IMR-90 (cell line): ENCODE data around the gene ZNF280C. TPM values are rescaled to one million over a fixed set of nuclear protein-coding genes. Genes with fewer than 3 reads are reported as not detected.

Experiments used
- ATAC-seq: fragments of 200-7000 bp; cut with Tn5 transposase; 2 replicates; pipeline ENCODE4 v1.9.1; 2020; ENCODE audit warnings: low read depth, mild to moderate bottlenecking, moderate library complexity
- BruUV-seq: library from RNA; stranded (reverse); fragments of 400-500 nt; replicated peaks from 2 replicates; lab custom pipeline; 2021; lab: Mats Ljungman, UMichigan
- CTCF ChIA-PET: fragments of 300-600 bp; formaldehyde crosslinking; extraction: SDS; loops from one replicate; lab custom pipeline; 2021; ENCODE audit warnings: antibody characterized with exemption; lab: Yijun Ruan, JAX
- POLR2A ChIA-PET: fragments of 300-600 bp; sonication (Branson Sonifier 250); formaldehyde crosslinking; loops from one replicate; lab custom pipeline; 2022; ENCODE audit warnings: antibody characterized with exemption; ENCODE audit not compliant: unreplicated experiment; lab: Charles Lee
- DNase-seq: peaks from one replicate; pipeline ENCODE4 v3.0.0; 2013
- H2AFZ ChIP-seq: replicated peaks from 2 replicates; pipeline ENCODE3; 2013; ENCODE audit warnings: low read length, mild to moderate bottlenecking; ENCODE audit not compliant: poor library complexity
- H2AK5ac ChIP-seq: 2 replicates; pipeline ENCODE4 v1.6.1; 2013; ENCODE audit warnings: low read depth, low read length, inconsistent platforms
- H2AK9ac ChIP-seq: replicated peaks from 2 replicates; pipeline ENCODE3; 2013; ENCODE audit warnings: mild to moderate bottlenecking, low read depth, low read length, moderate library complexity; ENCODE audit not compliant: poor library complexity
- H2BK120ac ChIP-seq: 2 replicates; pipeline ENCODE4 v1.6.1; 2013; ENCODE audit warnings: low read depth, low read length, inconsistent platforms
- H2BK15ac ChIP-seq: 3 replicates; pipeline ENCODE4 v1.6.1; 2013; ENCODE audit warnings: low read depth, low read length, inconsistent platforms
- H2BK20ac ChIP-seq: 2 replicates; pipeline ENCODE4 v1.6.1; 2013; ENCODE audit warnings: low read depth, mild to moderate bottlenecking, inconsistent platforms, low read length, moderate library complexity
- H2BK5ac ChIP-seq: 2 replicates; pipeline ENCODE4 v1.6.1; 2013; ENCODE audit warnings: mild to moderate bottlenecking, low read depth, low read length, inconsistent platforms; ENCODE audit not compliant: poor library complexity, severe bottlenecking
- H3K14ac ChIP-seq: replicated peaks from 2 replicates; pipeline ENCODE4 v1.6.1; 2013; ENCODE audit warnings: low read depth, low read length, inconsistent platforms
- H3K18ac ChIP-seq: 2 replicates; pipeline ENCODE4 v1.6.1; 2013; ENCODE audit warnings: low read depth, low read length, control low read depth
- H3K23ac ChIP-seq: 2 replicates; pipeline ENCODE4 v1.6.1; 2013; ENCODE audit warnings: low read depth, low read length, inconsistent platforms
- H3K27ac ChIP-seq: 2 replicates; pipeline ENCODE4 v1.5.1; 2013; ENCODE audit warnings: mild to moderate bottlenecking, control low read depth, low read length; ENCODE audit not compliant: insufficient read depth
- H3K27me3 ChIP-seq: 2 replicates; pipeline ENCODE4 v1.6.1; 2013; ENCODE audit warnings: low read length; ENCODE audit not compliant: control insufficient read depth, insufficient read depth
- H3K36me3 ChIP-seq: 2 replicates; pipeline ENCODE4 v1.6.1; 2013; ENCODE audit warnings: low read length, mixed read lengths; ENCODE audit not compliant: control insufficient read depth, insufficient read depth
- H3K4ac ChIP-seq: 2 replicates; pipeline ENCODE4 v1.6.1; 2013; ENCODE audit warnings: low read depth, low read length, inconsistent platforms
- H3K4me1 ChIP-seq: 2 replicates; pipeline ENCODE4 v1.6.1; 2013; ENCODE audit warnings: low read length, mixed read lengths; ENCODE audit not compliant: control insufficient read depth, insufficient read depth
- H3K4me2 ChIP-seq: 2 replicates; pipeline ENCODE4 v1.6.1; 2013; ENCODE audit warnings: low read depth, mild to moderate bottlenecking, control low read depth, low read length, moderate library complexity
- H3K4me3 ChIP-seq: 2 replicates; pipeline ENCODE4 v1.5.1; 2013; ENCODE audit warnings: low read depth, mild to moderate bottlenecking, control low read depth, low read length, moderate library complexity; ENCODE audit not compliant: insufficient read depth
- H3K56ac ChIP-seq: 2 replicates; pipeline ENCODE4 v1.6.1; 2013; ENCODE audit warnings: low read length, inconsistent platforms; ENCODE audit not compliant: insufficient read depth; ENCODE audit errors: extremely low read depth
- H3K79me1 ChIP-seq, 2 experiments: 2 replicates each; pipeline ENCODE4 v1.6.1; 2013; ENCODE audit warnings: low read length in 2 of 2, inconsistent platforms in 1 of 2, low read depth in 1 of 2
- H3K9ac ChIP-seq: 2 replicates; pipeline ENCODE4 v1.6.1; 2013; ENCODE audit warnings: low read depth, low read length, control low read depth
- H3K9me1 ChIP-seq: 2 replicates; pipeline ENCODE4 v1.6.1; 2013; ENCODE audit warnings: low read length, inconsistent platforms; ENCODE audit not compliant: insufficient read depth
- H3K9me3 ChIP-seq: 2 replicates; pipeline ENCODE4 v1.6.1; 2013; ENCODE audit warnings: low read length; ENCODE audit not compliant: control insufficient read depth, insufficient read depth
- H4K20me1 ChIP-seq: 2 replicates; pipeline ENCODE4 v1.6.1; 2013; ENCODE audit warnings: low read length, inconsistent platforms; ENCODE audit not compliant: insufficient read depth
- H4K5ac ChIP-seq: 2 replicates; pipeline ENCODE4 v1.6.1; 2013; ENCODE audit warnings: mild to moderate bottlenecking, low read depth, low read length, control low read depth
- H4K8ac ChIP-seq, 2 experiments: 2 replicates each; pipeline ENCODE4 v1.6.1; 2013; ENCODE audit warnings: low read depth in 2 of 2, low read length in 2 of 2, control low read depth in 1 of 2, inconsistent platforms in 1 of 2
- H4K91ac ChIP-seq: 2 replicates; pipeline ENCODE4 v1.6.1; 2013; ENCODE audit warnings: low read depth, low read length, inconsistent platforms; ENCODE audit not compliant: insufficient read depth
- BHLHE40 ChIP-seq: fragments of 150-350 bp; IDR thresholded peaks from 2 replicates; pipeline ENCODE4 v1.6.1; 2016; ENCODE audit warnings: mild to moderate bottlenecking, low read depth, low read length
- MAFK ChIP-seq: IDR thresholded peaks from 2 replicates; pipeline ENCODE4 v1.6.1; 2012; ENCODE audit warnings: low read depth, low read length, improper control_type of control experiment
- MXI1 ChIP-seq: IDR thresholded peaks from 2 replicates; pipeline ENCODE4 v1.6.1; 2012; ENCODE audit warnings: low read depth, mild to moderate bottlenecking, low read length, moderate library complexity, borderline replicate concordance
- POLR2A ChIP-seq: IDR thresholded peaks from 2 replicates; pipeline ENCODE4 v1.6.1; 2012; ENCODE audit warnings: mild to moderate bottlenecking, low read depth, low read length
- RAD21 ChIP-seq: IDR thresholded peaks from 2 replicates; pipeline ENCODE4 v1.6.1; 2012; ENCODE audit warnings: low read length, improper control_type of control experiment
- RCOR1 ChIP-seq: IDR thresholded peaks from 2 replicates; pipeline ENCODE4 v1.6.1; 2012; ENCODE audit warnings: mild to moderate bottlenecking, low read length, improper control_type of control experiment; ENCODE audit not compliant: insufficient replicate concordance
- RFX5 ChIP-seq: IDR thresholded peaks from 2 replicates; pipeline ENCODE4 v1.8.0; 2012; ENCODE audit warnings: low read depth, mild to moderate bottlenecking, low read length, moderate library complexity
- WGBS, 2 experiments: methylation state at CpG; one replicate each; pipeline versions ENCODE4 v1.1.5 to v1.1.7; 2013; ENCODE audit warnings: missing lambda C conversion rate in 2 of 2; ENCODE audit not compliant: insufficient read length in 1 of 2; ENCODE audit errors: extremely low coverage in 2 of 2; 5-methylcytosine and 5-hydroxymethylcytosine counted together
- dilution Hi-C: fragments of 300-500 bp; cut with HindIII; formaldehyde crosslinking; loops from one replicate; pipeline ENCODE4 v1.14.3; 2018; ENCODE audit warnings: low sequenced_read_pairs; ENCODE audit not compliant: unreplicated experiment
- in situ Hi-C: fragments of 300-500 bp; cut with MboI; formaldehyde crosslinking; loops from 3 replicates; pipeline ENCODE4 v1.14.3; 2019; ENCODE audit warnings: low sequenced_read_pairs, inconsistent platforms, mixed read lengths
- intact Hi-C: fragments of 100-400 bp; cut with micrococcal nuclease; formaldehyde crosslinking; loops from 2 replicates; pipeline ENCODE4 v1.10.0; 2022
- polyA plus RNA-seq, 3 experiments: library from polyadenylated mRNA; depleted of rRNA; stranded (reverse); fragments of >200 nt; gene quantifications; 2 replicates each; pipeline ENCODE4 v1.2.3, GENCODE V29; 2012; ENCODE audit warnings: low replicate concordance in 1 of 3
- total RNA-seq: library from RNA; depleted of rRNA; stranded (reverse); fragments of >200 nt; gene quantifications from 2 replicates; pipeline ENCODE4 v1.2.3, GENCODE V29; 2012
- TF ChIP-seq, protein P1 (sequence below): fragments of 150-350 bp; IDR thresholded peaks from 2 replicates; pipeline ENCODE4 v1.6.1; 2017; ENCODE audit warnings: mild to moderate bottlenecking, antibody characterized with exemption, low read length, low read depth
- TF ChIP-seq, protein P2 (sequence below): conservative IDR thresholded peaks from 2 replicates; pipeline ENCODE4 v1.5.1; 2012; ENCODE audit warnings: mild to moderate bottlenecking, low read depth, low read length, improper control_type of control experiment
- TF ChIP-seq, protein P3 (sequence below): fragments of 150-350 bp; IDR thresholded peaks from 2 replicates; pipeline ENCODE4 v1.6.1; 2016; ENCODE audit warnings: low read depth, mild to moderate bottlenecking, low read length, moderate library complexity, borderline replicate concordance

The ZNF280C gene
- total and polyA plus RNA-seq, 2 of the 4 experiments (the other 2 are of a cell fraction), result 3.1 to 4.5 TPM

DNA sequence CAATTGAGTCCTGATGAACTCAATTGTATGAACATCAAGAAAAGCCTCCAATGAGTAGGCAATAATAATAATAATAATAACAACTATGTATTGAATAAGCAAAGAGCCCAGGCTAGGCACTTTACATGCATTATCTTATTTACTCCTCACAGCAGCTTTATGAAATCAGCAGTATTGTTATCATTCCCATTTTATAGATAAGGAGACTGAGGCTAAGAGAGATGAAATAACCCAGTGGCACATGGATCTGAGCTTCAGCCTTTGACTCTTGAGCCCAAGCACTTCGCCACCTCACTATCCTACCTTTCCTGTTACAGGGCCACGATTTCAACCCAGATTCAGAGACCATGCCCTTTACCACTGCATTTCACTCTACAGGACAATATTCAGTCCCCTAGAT lies 93.8 kb downstream of the ZNF280C start:
- Histone ChIP-seq H3K4me2 (no peak overlapping the region), H2AFZ (no peak overlapping the region), H4K91ac (no peak overlapping the region), H3K4ac (no peak overlapping the region), H3K9me3 (no peaks in the 10 kb centered on the region), H3K36me3 (no peaks in the 10 kb centered on the region), H2BK120ac (no peak overlapping the region), H2AK5ac (no peak overlapping the region), H3K18ac (no peak overlapping the region), H2AK9ac (no peak overlapping the region), H4K20me1 (no peaks in the 10 kb centered on the region; the same call in 1 of the 2 replicates), H2BK15ac (no peak overlapping the region), H3K79me1 (no peaks in the 10 kb centered on the region), H2BK20ac (no peak overlapping the region), H3K14ac (no peak overlapping the region), H2BK5ac (no peak overlapping the region), H3K27me3 (peaks cover 2% of the 10 kb centered on the region; the same call in 1 of the 2 replicates), H3K4me1 (peaks cover 7% of the 10 kb centered on the region), H3K23ac (no peak overlapping the region), H3K27ac (no peak overlapping the region), H4K5ac (no peak overlapping the region), H3K4me3 (no peak overlapping the region), H3K9ac (no peak overlapping the region), H3K9me1 (peaks cover 11% of the 10 kb centered on the region; the same call in 1 of the 2 replicates), H4K8ac (no peak overlapping the region), H3K56ac (no peak overlapping the region)
- POLR2A ChIA-PET, result no interaction called here
- no TSS peak for BruUV-seq
- DNase-seq (no peak), ATAC-seq (no peak)
- TF ChIP-seq, protein P1, sequence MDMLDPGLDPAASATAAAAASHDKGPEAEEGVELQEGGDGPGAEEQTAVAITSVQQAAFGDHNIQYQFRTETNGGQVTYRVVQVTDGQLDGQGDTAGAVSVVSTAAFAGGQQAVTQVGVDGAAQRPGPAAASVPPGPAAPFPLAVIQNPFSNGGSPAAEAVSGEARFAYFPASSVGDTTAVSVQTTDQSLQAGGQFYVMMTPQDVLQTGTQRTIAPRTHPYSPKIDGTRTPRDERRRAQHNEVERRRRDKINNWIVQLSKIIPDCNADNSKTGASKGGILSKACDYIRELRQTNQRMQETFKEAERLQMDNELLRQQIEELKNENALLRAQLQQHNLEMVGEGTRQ, result no peak
- TF ChIP-seq, protein P2, sequence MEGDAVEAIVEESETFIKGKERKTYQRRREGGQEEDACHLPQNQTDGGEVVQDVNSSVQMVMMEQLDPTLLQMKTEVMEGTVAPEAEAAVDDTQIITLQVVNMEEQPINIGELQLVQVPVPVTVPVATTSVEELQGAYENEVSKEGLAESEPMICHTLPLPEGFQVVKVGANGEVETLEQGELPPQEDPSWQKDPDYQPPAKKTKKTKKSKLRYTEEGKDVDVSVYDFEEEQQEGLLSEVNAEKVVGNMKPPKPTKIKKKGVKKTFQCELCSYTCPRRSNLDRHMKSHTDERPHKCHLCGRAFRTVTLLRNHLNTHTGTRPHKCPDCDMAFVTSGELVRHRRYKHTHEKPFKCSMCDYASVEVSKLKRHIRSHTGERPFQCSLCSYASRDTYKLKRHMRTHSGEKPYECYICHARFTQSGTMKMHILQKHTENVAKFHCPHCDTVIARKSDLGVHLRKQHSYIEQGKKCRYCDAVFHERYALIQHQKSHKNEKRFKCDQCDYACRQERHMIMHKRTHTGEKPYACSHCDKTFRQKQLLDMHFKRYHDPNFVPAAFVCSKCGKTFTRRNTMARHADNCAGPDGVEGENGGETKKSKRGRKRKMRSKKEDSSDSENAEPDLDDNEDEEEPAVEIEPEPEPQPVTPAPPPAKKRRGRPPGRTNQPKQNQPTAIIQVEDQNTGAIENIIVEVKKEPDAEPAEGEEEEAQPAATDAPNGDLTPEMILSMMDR, result no peak
- TF ChIP-seq RFX5, result no peak
- TF ChIP-seq RAD21, result no peak
- no peak for TF ChIP-seq MAFK
- TF ChIP-seq MXI1, result no peak
- TF ChIP-seq, protein P3, sequence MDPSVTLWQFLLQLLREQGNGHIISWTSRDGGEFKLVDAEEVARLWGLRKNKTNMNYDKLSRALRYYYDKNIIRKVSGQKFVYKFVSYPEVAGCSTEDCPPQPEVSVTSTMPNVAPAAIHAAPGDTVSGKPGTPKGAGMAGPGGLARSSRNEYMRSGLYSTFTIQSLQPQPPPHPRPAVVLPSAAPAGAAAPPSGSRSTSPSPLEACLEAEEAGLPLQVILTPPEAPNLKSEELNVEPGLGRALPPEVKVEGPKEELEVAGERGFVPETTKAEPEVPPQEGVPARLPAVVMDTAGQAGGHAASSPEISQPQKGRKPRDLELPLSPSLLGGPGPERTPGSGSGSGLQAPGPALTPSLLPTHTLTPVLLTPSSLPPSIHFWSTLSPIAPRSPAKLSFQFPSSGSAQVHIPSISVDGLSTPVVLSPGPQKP, result no peak
- TF ChIP-seq BHLHE40, result no peak
- TF ChIP-seq POLR2A, result no peak
- no peak for TF ChIP-seq RCOR1
- CTCF ChIA-PET, result no interaction called here
- in situ Hi-C loops (loop anchor here (25.0 kb wide), 1 partner anchor 563 kb away; no protein-coding TSS in a partner anchor), dilution Hi-C loops (no loop called here), intact Hi-C loops (loop anchor here (5.0 kb wide), 1 partner anchor 63 kb away; the partner anchor contains the start of gene ELF4)
- WGBS, 2 experiments, result no CpG with 5 or more reads among the region's 2 CpGs
